HepG2 (cell line): Measurements from ENCODE around the gene TRIO. TPM values are rescaled to one million over a fixed set of nuclear protein-coding genes. Genes with fewer than 3 reads are reported as not detected.

Source experiments
- ATAC-seq: fragments of 200-7000 bp; cut with Tn5 transposase; 3 replicates; pipeline ENCODE4 v1.9.1; 2020; ENCODE audit warnings: mild to moderate bottlenecking, moderate library complexity
- BruUV-seq: library from RNA; stranded (reverse); fragments of 400-500 nt; replicated peaks from 2 replicates; lab custom pipeline; 2021; lab: Mats Ljungman, UMichigan
- CTCF ChIA-PET: fragments of 300-600 bp; formaldehyde crosslinking; extraction: SDS; loops from one replicate; lab custom pipeline; 2021; ENCODE audit warnings: low total read pairs, inconsistent platforms, low intra/inter-chr PET ratio; lab: Yijun Ruan, JAX
- POLR2A ChIA-PET: fragments of 350-600 bp; sonication (Branson Sonifier 250); formaldehyde crosslinking; loops from one replicate; lab custom pipeline; 2020; ENCODE audit warnings: antibody characterized with exemption, inconsistent platforms; lab: Yijun Ruan, JAX
- DNase-seq: peaks from one replicate; pipeline ENCODE4 v3.0.0-alpha.2; 2015; ENCODE audit warnings: low spot score
- FAIRE-seq: peaks from 3 replicates; lab custom pipeline; 2011; peaks lifted over from hg19 to GRCh38; lab: Jason Lieb, UNC
- H2AFZ ChIP-seq: one replicate; pipeline ENCODE4 v1.6.1; 2011; ENCODE audit warnings: low read length, inconsistent platforms
- H3K27ac ChIP-seq: fragments of 300-600 bp; 3 replicates; pipeline ENCODE4 v1.8.0; 2011; ENCODE audit warnings: mixed run types, mild to moderate bottlenecking, mixed read lengths, low read length, inconsistent platforms; ENCODE audit not compliant: insufficient read depth; ENCODE audit errors: extremely low read length
- H3K27me3 ChIP-seq, 2 experiments: fragments of 200-600 bp in 1 of 2; 2 replicates in 1 of 2; 3 replicates in 1 of 2; pipeline versions ENCODE4 v1.6.0 to v1.8.0; 2011; ENCODE audit warnings: low read length in 2 of 2, mild to moderate bottlenecking in 2 of 2, moderate library complexity in 2 of 2, inconsistent platforms in 1 of 2; ENCODE audit not compliant: insufficient read depth in 2 of 2, control insufficient read depth in 1 of 2
- H3K36me3 ChIP-seq, 2 experiments: fragments of 200-600 bp in 1 of 2; replicated peaks in 1 of 2; 2 replicates in 1 of 2; 3 replicates in 1 of 2; pipeline versions ENCODE4 v1.5.1 to v1.8.0; 2011; ENCODE audit warnings: low read length in 2 of 2, inconsistent platforms in 1 of 2; ENCODE audit not compliant: insufficient read depth in 2 of 2, control insufficient read depth in 1 of 2
- H3K4me1 ChIP-seq: 2 replicates; pipeline ENCODE4 v1.5.1; 2012; ENCODE audit warnings: low read length, inconsistent platforms; ENCODE audit not compliant: insufficient read depth
- H3K4me2 ChIP-seq: 2 replicates; pipeline ENCODE4 v1.6.0; 2011; ENCODE audit warnings: low read depth, low read length, inconsistent platforms
- H3K4me3 ChIP-seq, 3 experiments: fragments of 200-600 bp in 1 of 3; sonication (generic), shearing (Covaris generic) in 1 of 3; replicated peaks in 1 of 3; 2 replicates each; pipeline ENCODE4 v1.5.1; 2011 to 2016; ENCODE audit warnings: low read length in 3 of 3, inconsistent platforms in 2 of 3, low read depth in 2 of 3, mild to moderate bottlenecking in 2 of 3, control low read depth in 1 of 3, mixed read lengths in 1 of 3; ENCODE audit not compliant: insufficient read depth in 1 of 3
- H3K79me2 ChIP-seq: one replicate; pipeline ENCODE4 v1.6.1; 2011; ENCODE audit warnings: low read length, inconsistent platforms; ENCODE audit not compliant: insufficient read depth
- H3K9ac ChIP-seq: 2 replicates; pipeline ENCODE4 v1.6.0; 2011; ENCODE audit warnings: mild to moderate bottlenecking, low read depth, low read length, inconsistent platforms; ENCODE audit not compliant: insufficient read depth
- H3K9me3 ChIP-seq: 2 replicates; pipeline ENCODE4 v1.5.1; 2012; ENCODE audit warnings: mild to moderate bottlenecking, low read length
- H4K20me1 ChIP-seq: 2 replicates; pipeline ENCODE4 v1.6.0; 2011; ENCODE audit warnings: inconsistent platforms, mild to moderate bottlenecking, low read length, moderate library complexity; ENCODE audit not compliant: insufficient read depth
- BRF2 ChIP-seq: sonication (generic); formaldehyde crosslinking; IDR thresholded peaks from 2 replicates; pipeline ENCODE4 v1.8.1; 2022; ENCODE audit warnings: mild to moderate bottlenecking, missing genetic modification reagents
- HNRNPUL1 ChIP-seq: fragments of 200-400 bp; formaldehyde crosslinking; IDR thresholded peaks from 2 replicates; pipeline ENCODE4 v1.6.1; 2017; ENCODE audit warnings: low read depth, mild to moderate bottlenecking, low read length, moderate library complexity
- KLF15 ChIP-seq: sonication (generic); formaldehyde crosslinking; IDR thresholded peaks from 2 replicates; pipeline ENCODE4 v1.8.1; 2023; ENCODE audit warnings: borderline replicate concordance, mild to moderate bottlenecking, inconsistent platforms, missing genetic modification reagents, mixed read lengths
- KLF16 ChIP-seq, 2 experiments: sonication (generic) in 1 of 2; formaldehyde crosslinking in 1 of 2; IDR thresholded peaks; 2 replicates each; pipeline versions ENCODE4 v1.6.1 to v1.8.0; 2016 to 2023; ENCODE audit warnings: missing genetic modification reagents in 2 of 2, missing compliant biosample characterization in 1 of 2
- MBD4 ChIP-seq: IDR thresholded peaks from 2 replicates; pipeline ENCODE4 v1.6.1; 2012; ENCODE audit warnings: low read length, inconsistent platforms, borderline replicate concordance
- PHF20 ChIP-seq: sonication (generic); formaldehyde crosslinking; IDR thresholded peaks from 2 replicates; pipeline ENCODE4 v1.5.0; 2020; ENCODE audit warnings: mild to moderate bottlenecking, missing genetic modification reagents
- THAP7 ChIP-seq: sonication (generic); formaldehyde crosslinking; IDR thresholded peaks from 2 replicates; pipeline ENCODE4 v1.8.1; 2023; ENCODE audit warnings: mild to moderate bottlenecking, missing genetic modification reagents
- XRCC5 ChIP-seq: fragments of 200-400 bp; formaldehyde crosslinking; optimal IDR thresholded peaks from 2 replicates; pipeline ENCODE3; 2017; ENCODE audit warnings: mild to moderate bottlenecking, low read length
- YEATS2 ChIP-seq: sonication (generic); formaldehyde crosslinking; IDR thresholded peaks from 2 replicates; pipeline ENCODE4 v1.4.0; 2020; ENCODE audit warnings: missing genetic modification reagents, borderline replicate concordance
- ZFP1 ChIP-seq: IDR thresholded peaks from 2 replicates; pipeline ENCODE4 v1.6.1; 2016
- ZNF34 ChIP-seq: sonication (generic); formaldehyde crosslinking; IDR thresholded peaks from 2 replicates; pipeline ENCODE4 v1.4.0; 2020; ENCODE audit warnings: mild to moderate bottlenecking, missing genetic modification reagents, borderline replicate concordance
- ZNF619 ChIP-seq: sonication (generic); formaldehyde crosslinking; IDR thresholded peaks from 2 replicates; pipeline ENCODE4 v1.4.0; 2020; ENCODE audit warnings: mild to moderate bottlenecking, missing genetic modification reagents
- ZNF639 ChIP-seq: conservative IDR thresholded peaks from 2 replicates; pipeline ENCODE4 v1.6.1; 2018; ENCODE audit warnings: missing genetic modification reagents
- ZNF775 ChIP-seq: sonication (generic); formaldehyde crosslinking; IDR thresholded peaks from 2 replicates; pipeline ENCODE4 v1.4.0; 2020; ENCODE audit warnings: missing genetic modification reagents, mild to moderate bottlenecking, moderate library complexity, borderline replicate concordance
- ZNF878 ChIP-seq: sonication (generic); formaldehyde crosslinking; IDR thresholded peaks from 2 replicates; pipeline ENCODE4 v1.8.1; 2023; ENCODE audit warnings: mild to moderate bottlenecking, missing genetic modification reagents, moderate library complexity
- ZSCAN31 ChIP-seq: sonication (generic); formaldehyde crosslinking; IDR thresholded peaks from 2 replicates; pipeline ENCODE4 v1.5.0; 2020; ENCODE audit warnings: low read depth, mild to moderate bottlenecking, missing genetic modification reagents
- WGBS: methylation state at CpG from one replicate; pipeline ENCODE4 v1.1.6; 2017; ENCODE audit warnings: low lambda C conversion rate; 5-methylcytosine and 5-hydroxymethylcytosine counted together
- in situ Hi-C: cut with HindIII; loops from 2 replicates; pipeline ENCODE4 v1.10.0; 2017; ENCODE audit warnings: low pct_unique_long_range_greater_than_20kb; ENCODE audit not compliant: extremely low pct_ligation_motif_present
- intact Hi-C: fragments of 100-400 bp; cut with micrococcal nuclease; formaldehyde crosslinking; loops from one replicate; pipeline ENCODE4 v1.10.0; 2022; ENCODE audit not compliant: unreplicated experiment
- polyA plus RNA-seq, 8 experiments: library from polyadenylated mRNA; depleted of rRNA in 3 of 8; stranded (reverse) in 7 of 8; unstranded in 1 of 8; fragments of >200 nt; fragmentation: Illumina TruSeq in 4 of 8; extraction: Trizol in 4 of 8; gene quantifications; 2 replicates each; pipeline versions ENCODE4 v1.2.1 to v1.2.3, GENCODE V29; 2011 to 2016; ENCODE audit warnings: low read depth in 4 of 8, missing spikeins in 1 of 8, mixed read lengths in 1 of 8; ENCODE audit not compliant: insufficient read depth in 1 of 8
- total RNA-seq, 5 experiments: library from RNA; depleted of rRNA; stranded (reverse); fragments of >200 nt; fragmentation: Illumina TruSeq; extraction: Trizol; gene quantifications; 2 replicates each; pipeline ENCODE4 v1.2.3, GENCODE V29; 2016; ENCODE audit warnings: low read depth in 1 of 5
- TF ChIP-seq, protein P1 (sequence below): sonication (generic); formaldehyde crosslinking; IDR thresholded peaks from 2 replicates; pipeline ENCODE4 v1.8.1; 2023; ENCODE audit warnings: mild to moderate bottlenecking, missing genetic modification reagents
- TF ChIP-seq, protein P2 (sequence below): sonication (generic); formaldehyde crosslinking; IDR thresholded peaks from 2 replicates; pipeline ENCODE4 v1.4.0; 2020; ENCODE audit warnings: missing genetic modification reagents

Gene TRIO
- total and polyA plus RNA-seq, 2 of the 13 experiments (the other 11 are each of a cell fraction or from before 2014, with no cell fraction given), result 45.2 to 45.9 TPM

DNA sequence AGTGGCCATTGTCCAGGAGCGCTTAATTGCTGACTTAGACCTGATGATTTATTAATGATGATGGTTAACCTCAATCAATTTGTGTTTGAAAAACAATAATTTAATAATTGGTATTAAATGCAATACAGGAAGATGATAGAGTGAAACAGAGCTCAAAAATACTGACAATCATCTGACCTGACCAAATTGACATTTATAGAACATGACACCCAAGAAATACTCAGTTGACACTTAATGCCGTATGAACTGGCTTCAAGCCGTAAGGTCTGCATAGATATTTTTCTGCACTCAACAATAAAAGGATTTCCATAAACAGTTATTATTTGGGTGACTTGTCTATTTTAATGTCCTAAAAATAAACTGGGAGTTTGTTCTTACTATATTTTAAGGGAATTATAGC, 159.2 kb downstream of the TRIO start:
- FAIRE-seq, result no peak
- no TSS peak for BruUV-seq
- no peak for TF ChIP-seq ZNF775 (CRISPR knock-in tag)
- TF ChIP-seq XRCC5, result no peak
- no peak for TF ChIP-seq THAP7 (CRISPR knock-in tag)
- TF ChIP-seq ZFP1 (CRISPR knock-in tag), result no peak
- TF ChIP-seq HNRNPUL1, result no peak
- no peak for TF ChIP-seq BRF2
- no peak for TF ChIP-seq ZSCAN31 (CRISPR knock-in tag)
- TF ChIP-seq YEATS2, result no peak
- TF ChIP-seq ZNF619 (CRISPR knock-in tag), result no peak
- TF ChIP-seq MBD4, result no peak
- no peak for TF ChIP-seq KLF15 (CRISPR knock-in tag)
- no peak for TF ChIP-seq ZNF878 (CRISPR knock-in tag)
- no peak for TF ChIP-seq ZNF34
- TF ChIP-seq KLF16 (CRISPR knock-in tag; IDR thresholded peaks at IDR 0.05), result no peak
- TF ChIP-seq, protein P1, sequence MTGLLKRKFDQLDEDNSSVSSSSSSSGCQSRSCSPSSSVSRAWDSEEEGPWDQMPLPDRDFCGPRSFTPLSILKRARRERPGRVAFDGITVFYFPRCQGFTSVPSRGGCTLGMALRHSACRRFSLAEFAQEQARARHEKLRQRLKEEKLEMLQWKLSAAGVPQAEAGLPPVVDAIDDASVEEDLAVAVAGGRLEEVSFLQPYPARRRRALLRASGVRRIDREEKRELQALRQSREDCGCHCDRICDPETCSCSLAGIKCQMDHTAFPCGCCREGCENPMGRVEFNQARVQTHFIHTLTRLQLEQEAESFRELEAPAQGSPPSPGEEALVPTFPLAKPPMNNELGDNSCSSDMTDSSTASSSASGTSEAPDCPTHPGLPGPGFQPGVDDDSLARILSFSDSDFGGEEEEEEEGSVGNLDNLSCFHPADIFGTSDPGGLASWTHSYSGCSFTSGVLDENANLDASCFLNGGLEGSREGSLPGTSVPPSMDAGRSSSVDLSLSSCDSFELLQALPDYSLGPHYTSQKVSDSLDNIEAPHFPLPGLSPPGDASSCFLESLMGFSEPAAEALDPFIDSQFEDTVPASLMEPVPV (CRISPR knock-in tag), result no peak
- TF ChIP-seq, protein P2, sequence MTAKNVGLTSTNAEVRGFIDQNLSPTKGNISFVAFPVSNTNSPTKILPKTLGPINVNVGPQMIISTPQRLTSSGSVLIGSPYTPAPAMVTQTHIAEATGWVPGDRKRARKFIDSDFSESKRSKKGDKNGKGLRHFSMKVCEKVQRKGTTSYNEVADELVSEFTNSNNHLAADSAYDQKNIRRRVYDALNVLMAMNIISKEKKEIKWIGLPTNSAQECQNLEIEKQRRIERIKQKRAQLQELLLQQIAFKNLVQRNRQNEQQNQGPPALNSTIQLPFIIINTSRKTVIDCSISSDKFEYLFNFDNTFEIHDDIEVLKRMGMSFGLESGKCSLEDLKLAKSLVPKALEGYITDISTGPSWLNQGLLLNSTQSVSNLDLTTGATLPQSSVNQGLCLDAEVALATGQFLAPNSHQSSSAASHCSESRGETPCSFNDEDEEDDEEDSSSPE (CRISPR knock-in tag), result no peak
- no peak for TF ChIP-seq PHF20 (CRISPR knock-in tag)
- TF ChIP-seq ZNF639 (CRISPR knock-in tag), result no peak
- no peak for ATAC-seq
- Histone ChIP-seq H3K9me3 (no peaks in the 10 kb centered on the region), H3K36me3 (peaks cover 13 to 64% of the 10 kb centered on the region in 2 experiments), H2AFZ (no peak overlapping the region), H4K20me1 (0 out of 2 replicates have a peak, but pooled peaks cover 4% of the 10 kb centered on the region), H3K27ac (no peak overlapping the region), H3K79me2 (no peaks in the 10 kb centered on the region), H3K4me1 (no peaks in the 10 kb centered on the region), H3K4me2 (no peak overlapping the region), H3K4me3 (no peak overlapping the region), H3K9ac (no peak overlapping the region), H3K27me3 (no peaks in the 10 kb centered on the region)
- in situ Hi-C loops, result no loop called here
- CTCF ChIA-PET, result no interaction called here
- DNase-seq, result no peak
- POLR2A ChIA-PET, result no interaction called here
- intact Hi-C loops, result no loop called here
- 98% methylated on average over 3 of the region's 3 CpGs for WGBS
